HG02885 (cell line): ENCODE measurements around the gene ANXA6.

ENCODE experiments used
- ATAC-seq: cut with Tn5 transposase; IDR thresholded peaks from one replicate; pipeline ENCODE4 v1.9.1; 2021; ENCODE audit warnings: mild to moderate bottlenecking; ENCODE audit not compliant: unreplicated experiment, poor library complexity

The ANXA6 gene

DNA sequence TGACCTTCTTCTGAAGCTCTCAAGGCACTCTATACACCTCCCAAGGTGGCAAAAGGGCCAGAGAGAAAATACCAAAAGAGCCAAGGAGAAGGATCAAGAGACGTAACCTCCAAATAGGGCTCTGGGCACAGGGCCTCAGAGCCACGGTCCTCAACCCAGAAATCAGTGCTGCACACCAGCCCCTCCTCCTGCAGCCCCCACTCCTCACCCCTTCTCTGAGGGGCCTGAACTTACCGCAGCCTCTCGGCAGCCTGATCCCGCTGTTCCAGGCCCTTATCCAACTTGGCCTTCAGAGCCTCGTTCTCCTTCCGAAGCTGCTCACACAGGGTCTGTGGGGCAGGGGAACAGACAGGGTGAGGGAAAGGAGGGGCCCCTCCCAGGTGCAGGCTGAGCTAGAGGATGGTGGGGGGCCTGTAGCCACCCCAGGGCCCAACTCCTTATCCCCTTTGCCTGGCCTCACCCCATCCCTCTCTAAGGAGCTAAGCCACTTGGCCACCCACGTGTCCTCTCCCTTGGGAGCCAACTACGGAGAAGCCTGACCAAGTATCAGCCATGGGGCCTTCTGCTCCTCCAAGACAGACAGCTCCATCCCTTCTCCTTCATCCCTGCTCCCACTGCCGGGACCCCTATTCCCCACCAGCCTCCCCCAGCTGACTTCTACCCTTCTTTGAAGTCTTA, 105.5 kb downstream of the ANXA6 start:
- no peak for ATAC-seq

GRCh38 chr5:151051066-151051930, 106.3 kb downstream of the ANXA6 start:
- peak; percentile 82 for ATAC-seq
